Measurements from ENCODE around the gene INO80D. TPM values are rescaled to one million over a fixed set of nuclear protein-coding genes. Genes with fewer than 3 reads are reported as not detected.
A peak's percentile ranks its signal among the peaks of the same experiment; 100 is the strongest.

The INO80D gene
- total and polyA plus RNA-seq, 2 experiments from 2014 or later = 17.5 to 37.4 TPM

DNA sequence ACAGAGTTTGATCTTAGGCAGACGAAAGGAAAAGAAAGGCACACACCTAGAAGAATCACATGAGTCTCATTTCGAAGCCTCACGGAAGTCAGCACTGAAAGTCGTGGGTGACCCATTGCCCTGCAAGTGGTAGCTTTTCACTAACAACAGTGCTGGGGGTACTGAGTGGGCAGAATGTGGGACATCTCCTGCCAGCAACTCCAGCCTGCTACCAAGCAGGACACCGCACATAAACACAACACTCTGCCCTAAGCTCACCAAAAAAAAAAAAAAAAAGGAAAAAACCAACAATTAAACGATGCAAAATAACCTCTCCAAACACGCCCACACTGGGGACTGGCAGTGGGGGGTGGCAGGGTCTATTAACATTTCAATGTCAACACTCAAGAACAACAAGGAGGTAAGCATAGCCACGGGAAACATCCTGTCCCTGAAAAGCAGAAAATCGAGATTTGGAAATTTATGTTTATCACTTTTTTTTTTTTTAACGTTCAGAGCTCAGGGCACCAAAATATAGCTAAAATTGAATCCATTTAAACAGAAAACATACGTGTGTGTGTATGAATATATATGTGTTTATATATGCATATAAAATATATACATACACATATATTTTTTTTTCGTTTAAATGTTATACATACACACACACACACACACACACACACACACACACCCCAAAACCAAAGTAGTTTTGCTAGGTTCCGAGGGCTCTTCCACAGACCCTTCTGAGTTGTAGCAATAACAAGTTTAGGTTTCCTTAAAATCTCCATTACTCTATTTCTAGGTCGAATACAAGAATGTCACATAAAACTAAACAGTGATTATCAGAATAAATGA, 2.2 kb downstream of the INO80D start:
- TF ChIP-seq ZNF114 (CRISPR knock-in tag; IDR thresholded peaks at IDR 0.05) (no peak), POLR2AphosphoS5 (IDR thresholded peaks at IDR 0.05; ENCODE audit: low read depth) (peak; percentile 77), REST (IDR thresholded peaks at IDR 0.05; ENCODE audit: unreplicated experiment) (peak; percentile 14), NANOG (IDR thresholded peaks at IDR 0.05; ENCODE audit: borderline replicate concordance) (peak; percentile 97)
- TF ChIP-seq, protein P1, sequence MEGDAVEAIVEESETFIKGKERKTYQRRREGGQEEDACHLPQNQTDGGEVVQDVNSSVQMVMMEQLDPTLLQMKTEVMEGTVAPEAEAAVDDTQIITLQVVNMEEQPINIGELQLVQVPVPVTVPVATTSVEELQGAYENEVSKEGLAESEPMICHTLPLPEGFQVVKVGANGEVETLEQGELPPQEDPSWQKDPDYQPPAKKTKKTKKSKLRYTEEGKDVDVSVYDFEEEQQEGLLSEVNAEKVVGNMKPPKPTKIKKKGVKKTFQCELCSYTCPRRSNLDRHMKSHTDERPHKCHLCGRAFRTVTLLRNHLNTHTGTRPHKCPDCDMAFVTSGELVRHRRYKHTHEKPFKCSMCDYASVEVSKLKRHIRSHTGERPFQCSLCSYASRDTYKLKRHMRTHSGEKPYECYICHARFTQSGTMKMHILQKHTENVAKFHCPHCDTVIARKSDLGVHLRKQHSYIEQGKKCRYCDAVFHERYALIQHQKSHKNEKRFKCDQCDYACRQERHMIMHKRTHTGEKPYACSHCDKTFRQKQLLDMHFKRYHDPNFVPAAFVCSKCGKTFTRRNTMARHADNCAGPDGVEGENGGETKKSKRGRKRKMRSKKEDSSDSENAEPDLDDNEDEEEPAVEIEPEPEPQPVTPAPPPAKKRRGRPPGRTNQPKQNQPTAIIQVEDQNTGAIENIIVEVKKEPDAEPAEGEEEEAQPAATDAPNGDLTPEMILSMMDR (conservative IDR thresholded peaks at IDR 0.05; ENCODE audit: low read depth in 2 of 2) = no peak
- TF ChIP-seq, protein P2, sequence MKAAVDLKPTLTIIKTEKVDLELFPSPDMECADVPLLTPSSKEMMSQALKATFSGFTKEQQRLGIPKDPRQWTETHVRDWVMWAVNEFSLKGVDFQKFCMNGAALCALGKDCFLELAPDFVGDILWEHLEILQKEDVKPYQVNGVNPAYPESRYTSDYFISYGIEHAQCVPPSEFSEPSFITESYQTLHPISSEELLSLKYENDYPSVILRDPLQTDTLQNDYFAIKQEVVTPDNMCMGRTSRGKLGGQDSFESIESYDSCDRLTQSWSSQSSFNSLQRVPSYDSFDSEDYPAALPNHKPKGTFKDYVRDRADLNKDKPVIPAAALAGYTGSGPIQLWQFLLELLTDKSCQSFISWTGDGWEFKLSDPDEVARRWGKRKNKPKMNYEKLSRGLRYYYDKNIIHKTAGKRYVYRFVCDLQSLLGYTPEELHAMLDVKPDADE (IDR thresholded peaks at IDR 0.05) = peak; percentile 74
- Histone ChIP-seq H3K4me2 (peak overlapping the region; percentile 73), H3K27me3 (ENCODE audit: insufficient read depth) (no peaks in the 10 kb centered on the region), H3K4me3 (peak overlapping the region; percentile 89), H3K4me1 (ENCODE audit: insufficient read depth) (peaks cover 34% of the 10 kb centered on the region), H3K36me3 (ENCODE audit: insufficient read depth) (peaks cover 6% of the 10 kb centered on the region; the same call in 1 of the 2 replicates), H2AFZ (no peak overlapping the region), H3K79me2 (replicated peaks; ENCODE audit: insufficient read depth) (peaks cover 69% of the 10 kb centered on the region), H3K9me2 (ENCODE audit: insufficient read depth) (no peaks in the 10 kb centered on the region), H3K27ac (ENCODE audit: low read depth) (peak overlapping the region; percentile 95), H4K20me1 (replicated peaks; ENCODE audit: insufficient read depth) (no peaks in the 10 kb centered on the region; the same call in 1 of the 2 replicates), H3F3A (replicated peaks; ENCODE audit: low read depth) (peaks cover 13% of the 10 kb centered on the region; the same call in 1 of the 2 replicates)
- peak; percentile 96 for DNase-seq (ENCODE audit: low spot score)
- Mint-ChIP-seq H3K27me3 (ENCODE audit: insufficient read depth, low read depth, poor library complexity) (peaks cover 29% of the 10 kb centered on the region), H3K9me3 (peaks cover 8% of the 10 kb centered on the region; the same call in 2 of the 3 replicates), H3K4me3 (peak overlapping the region; percentile 92), H3K4me1 (peaks cover 36% of the 10 kb centered on the region), H3K36me3 (ENCODE audit: low read depth) (peaks cover 32% of the 10 kb centered on the region), H3K27ac (peak overlapping the region; percentile 98)
- ATAC-seq = peak; percentile 51

Data from GM23338 (cell line).